Keratinocyte (primary cell): ENCODE data around the gene ZFP91. TPM values are rescaled to one million over a fixed set of nuclear protein-coding genes. Genes with fewer than 3 reads are reported as not detected.

ENCODE experiments used
- DNase-seq: peaks from one replicate; pipeline ENCODE4 v3.0.0-alpha.2; 2011; ENCODE audit warnings: low read depth, missing footprints, low spot score
- FAIRE-seq: peaks from 2 replicates; lab custom pipeline; 2011; peaks lifted over from hg19 to GRCh38; lab: Jason Lieb, UNC
- H2AFZ ChIP-seq: 2 replicates; pipeline ENCODE4 v1.6.0; 2012; ENCODE audit warnings: low read length, control low read depth, inconsistent platforms; ENCODE audit not compliant: control insufficient read depth
- H3K27ac ChIP-seq: 2 replicates; pipeline ENCODE4 v1.5.1; 2011; ENCODE audit warnings: low read length; ENCODE audit not compliant: control insufficient read depth, insufficient read depth
- H3K27me3 ChIP-seq: 3 replicates; pipeline ENCODE4 v1.6.0; 2011; ENCODE audit warnings: low read length; ENCODE audit not compliant: control insufficient read depth, insufficient read depth; ENCODE audit errors: extremely low read depth
- H3K36me3 ChIP-seq, 2 experiments: 2 replicates in 1 of 2; 3 replicates in 1 of 2; pipeline ENCODE4 v1.5.1; 2011; ENCODE audit warnings: low read length in 2 of 2, mild to moderate bottlenecking in 1 of 2; ENCODE audit not compliant: control insufficient read depth in 2 of 2, insufficient read depth in 2 of 2; ENCODE audit errors: extremely low read depth in 1 of 2
- H3K4me1 ChIP-seq: 3 replicates; pipeline ENCODE4 v1.5.1; 2011; ENCODE audit warnings: low read length; ENCODE audit not compliant: control insufficient read depth, insufficient read depth; ENCODE audit errors: extremely low read depth
- H3K4me2 ChIP-seq: 3 replicates; pipeline ENCODE4 v1.6.0; 2011; ENCODE audit warnings: low read depth, low read length; ENCODE audit not compliant: control insufficient read depth, insufficient read depth; ENCODE audit errors: extremely low read depth
- H3K4me3 ChIP-seq, 3 experiments: fragments of 200-600 bp in 1 of 3; sonication (generic) in 1 of 3; 2 replicates in 2 of 3; 3 replicates in 1 of 3; pipeline ENCODE4 v1.5.1; 2011 to 2016; ENCODE audit warnings: low read length in 3 of 3, mild to moderate bottlenecking in 3 of 3, control low read depth in 2 of 3, inconsistent platforms in 1 of 3, low read depth in 1 of 3, mixed read lengths in 1 of 3, mixed run types in 1 of 3, moderate library complexity in 1 of 3; ENCODE audit not compliant: control insufficient read depth in 2 of 3, insufficient read depth in 2 of 3; ENCODE audit errors: extremely low read depth in 1 of 3
- H3K79me2 ChIP-seq: 2 replicates; pipeline ENCODE4 v1.6.0; 2012; ENCODE audit warnings: low read length; ENCODE audit not compliant: control insufficient read depth, insufficient read depth
- H3K9ac ChIP-seq: 3 replicates; pipeline ENCODE4 v1.6.0; 2011; ENCODE audit warnings: low read length; ENCODE audit not compliant: control insufficient read depth, insufficient read depth; ENCODE audit errors: extremely low read depth
- H3K9me1 ChIP-seq: 3 replicates; pipeline ENCODE4 v1.6.0; 2011; ENCODE audit warnings: low read length; ENCODE audit not compliant: control insufficient read depth, insufficient read depth; ENCODE audit errors: extremely low read depth
- H3K9me3 ChIP-seq: 2 replicates; pipeline ENCODE4 v1.5.1; 2012; ENCODE audit warnings: low read depth, low read length; ENCODE audit not compliant: control insufficient read depth
- H4K20me1 ChIP-seq: 3 replicates; pipeline ENCODE4 v1.6.0; 2011; ENCODE audit warnings: low read length; ENCODE audit not compliant: control insufficient read depth, insufficient read depth; ENCODE audit errors: extremely low read depth
- EZH2 ChIP-seq: IDR thresholded peaks from one replicate; pipeline ENCODE4 v1.6.1; 2012; ENCODE audit warnings: inconsistent platforms, mild to moderate bottlenecking, low read length, moderate library complexity
- dilution Hi-C: fragments of 300-500 bp; cut with MboI; formaldehyde crosslinking; loops from one replicate; pipeline ENCODE4 v1.7.0; 2020; ENCODE audit warnings: low sequenced_read_pairs; ENCODE audit not compliant: extremely low pct_ligation_motif_present
- polyA plus RNA-seq, 5 experiments: library from polyadenylated mRNA; depleted of rRNA in 3 of 5; stranded (reverse) in 3 of 5; stranded (forward) in 1 of 5; unstranded in 1 of 5; fragments of >200 nt; gene quantifications; 1 replicate in 1 of 5; 2 replicates in 3 of 5; 3 replicates in 1 of 5; pipeline versions ENCODE4 v1.2.1 to v1.2.3, GENCODE V29; 2011 to 2012; ENCODE audit warnings: missing spikeins in 2 of 5, low read depth in 1 of 5, low replicate concordance in 1 of 5
- TF ChIP-seq, protein P1 (sequence below), 3 experiments: IDR thresholded peaks in 1 of 3; conservative IDR thresholded peaks in 1 of 3; optimal IDR thresholded peaks in 1 of 3; 2 replicates in 2 of 3; 3 replicates in 1 of 3; pipeline versions ENCODE3 to v1.5.1; 2011; ENCODE audit warnings: low read length in 3 of 3, mild to moderate bottlenecking in 3 of 3, moderate library complexity in 2 of 3, control low read depth in 1 of 3, inconsistent platforms in 1 of 3; ENCODE audit not compliant: insufficient read depth in 2 of 3; ENCODE audit errors: extremely low read depth in 1 of 3

Gene ZFP91
- polyA plus RNA-seq, 1 donor (not counting 4 experiments of a cell fraction or from before 2014, with no cell fraction given) = 45.6 TPM

DNA sequence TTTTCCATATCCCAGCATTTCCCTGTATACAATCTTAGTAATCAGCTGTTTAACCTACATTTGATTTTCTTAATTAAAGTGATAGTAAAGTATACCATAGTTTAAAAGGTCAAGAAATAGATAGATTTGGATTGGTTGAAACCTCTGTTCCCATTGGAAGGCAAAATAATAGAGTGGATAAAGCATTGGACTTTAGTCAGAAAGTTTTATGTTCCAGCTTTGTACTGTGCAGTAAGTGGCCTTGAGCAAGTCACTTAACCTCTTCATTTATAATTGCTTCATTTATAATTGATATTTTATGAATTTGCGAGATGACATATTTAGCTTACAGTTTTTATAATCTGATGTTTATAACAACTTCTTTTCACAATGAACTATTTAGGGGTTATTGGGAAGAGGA, 3.6 kb downstream of the ZFP91 start:
- H3K4me3 ChIP-seq = peak overlapping the region in 1 of 3 experiments; percentile 43
- FAIRE-seq (no peak), DNase-seq (no peak)
- no peaks in the 10 kb centered on the region for H3K9me1 ChIP-seq
- no peaks in the 10 kb centered on the region for H3K27me3 ChIP-seq
- TF ChIP-seq, protein P1, sequence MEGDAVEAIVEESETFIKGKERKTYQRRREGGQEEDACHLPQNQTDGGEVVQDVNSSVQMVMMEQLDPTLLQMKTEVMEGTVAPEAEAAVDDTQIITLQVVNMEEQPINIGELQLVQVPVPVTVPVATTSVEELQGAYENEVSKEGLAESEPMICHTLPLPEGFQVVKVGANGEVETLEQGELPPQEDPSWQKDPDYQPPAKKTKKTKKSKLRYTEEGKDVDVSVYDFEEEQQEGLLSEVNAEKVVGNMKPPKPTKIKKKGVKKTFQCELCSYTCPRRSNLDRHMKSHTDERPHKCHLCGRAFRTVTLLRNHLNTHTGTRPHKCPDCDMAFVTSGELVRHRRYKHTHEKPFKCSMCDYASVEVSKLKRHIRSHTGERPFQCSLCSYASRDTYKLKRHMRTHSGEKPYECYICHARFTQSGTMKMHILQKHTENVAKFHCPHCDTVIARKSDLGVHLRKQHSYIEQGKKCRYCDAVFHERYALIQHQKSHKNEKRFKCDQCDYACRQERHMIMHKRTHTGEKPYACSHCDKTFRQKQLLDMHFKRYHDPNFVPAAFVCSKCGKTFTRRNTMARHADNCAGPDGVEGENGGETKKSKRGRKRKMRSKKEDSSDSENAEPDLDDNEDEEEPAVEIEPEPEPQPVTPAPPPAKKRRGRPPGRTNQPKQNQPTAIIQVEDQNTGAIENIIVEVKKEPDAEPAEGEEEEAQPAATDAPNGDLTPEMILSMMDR (optimal IDR thresholded peaks at IDR 0.05 in 1 of 3, IDR thresholded peaks at IDR 0.05 in 1 of 3, conservative IDR thresholded peaks at IDR 0.05 in 1 of 3; ENCODE audit: extremely low read depth in 1 of 3, insufficient read depth in 2 of 3, low read length in 3 of 3) = no peak
- TF ChIP-seq EZH2 = no peak
- dilution Hi-C loops = no loop called here
- peaks cover 23% of the 10 kb centered on the region for H3K4me1 ChIP-seq
- peaks cover 1 to 11% of the 10 kb centered on the region in 2 experiments for H3K36me3 ChIP-seq
- H2AFZ ChIP-seq = no peak overlapping the region
- peaks cover 81% of the 10 kb centered on the region for H3K79me2 ChIP-seq
- H3K27ac ChIP-seq = no peak overlapping the region
- H4K20me1 ChIP-seq = peaks cover 3% of the 10 kb centered on the region
- H3K9me3 ChIP-seq = no peaks in the 10 kb centered on the region
- H3K4me2 ChIP-seq = peak overlapping the region; percentile 99
- no peak overlapping the region for H3K9ac ChIP-seq

DNA sequence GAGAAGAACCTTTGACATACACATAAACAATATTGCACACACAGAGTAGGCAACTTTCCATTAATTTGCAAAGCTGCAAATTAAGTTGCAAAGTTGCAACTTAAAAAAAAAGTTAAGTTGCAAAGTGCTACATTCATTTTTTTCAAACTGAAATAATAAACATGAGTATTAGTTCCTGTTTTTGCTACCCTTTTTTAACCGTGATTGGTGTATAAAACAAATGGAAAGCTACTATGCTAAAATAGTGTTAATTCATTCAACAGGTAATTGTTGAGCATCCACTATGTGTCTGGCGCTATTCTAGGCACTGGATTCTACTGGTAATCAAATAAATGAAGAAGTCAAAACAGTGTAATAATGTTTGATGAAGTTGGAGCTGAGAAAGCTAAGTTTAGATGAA, 8.1 kb downstream of the ZFP91 start:
- Histone ChIP-seq H2AFZ (no peak overlapping the region), H3K9me1 (no peaks in the 10 kb centered on the region), H3K9ac (no peak overlapping the region), H3K4me3 (no peak overlapping the region), H3K27me3 (no peaks in the 10 kb centered on the region), H3K4me1 (peaks cover 5% of the 10 kb centered on the region), H3K4me2 (no peak overlapping the region), H3K79me2 (peaks cover 94% of the 10 kb centered on the region), H4K20me1 (peaks cover under 1% of the 10 kb centered on the region), H3K27ac (no peak overlapping the region), H3K9me3 (no peaks in the 10 kb centered on the region), H3K36me3 (peaks cover 1 to 11% of the 10 kb centered on the region in 2 experiments)
- FAIRE-seq (no peak), DNase-seq (no peak)
- dilution Hi-C loops = no loop called here
- TF ChIP-seq EZH2 = no peak
- TF ChIP-seq, protein P1 (optimal IDR thresholded peaks at IDR 0.05 in 1 of 3, IDR thresholded peaks at IDR 0.05 in 1 of 3, conservative IDR thresholded peaks at IDR 0.05 in 1 of 3; ENCODE audit: extremely low read depth in 1 of 3, insufficient read depth in 2 of 3, low read length in 3 of 3) = no peak
